Suprapubic skin (tissue), 4 donors: ENCODE measurements around the gene KIAA2012. TPM values are rescaled to one million over a fixed set of nuclear protein-coding genes. Genes with fewer than 3 reads are reported as not detected.

Experiments
- DNase-seq, 2 donors: peaks; one replicate each; pipeline ENCODE4 v3.0.0-alpha.2; 2019; ENCODE audit warnings: low spot score in 2 of 2
- H3K27ac ChIP-seq: fragments of 200-600 bp; sonication (generic); one replicate; pipeline ENCODE4 v1.5.1; 2019
- H3K27me3 ChIP-seq: fragments of 200-600 bp; sonication (generic); one replicate; pipeline ENCODE4 v1.5.1; 2019
- H3K36me3 ChIP-seq: fragments of 200-600 bp; sonication (generic); one replicate; pipeline ENCODE4 v1.5.1; 2019
- H3K4me1 ChIP-seq: fragments of 200-600 bp; sonication (generic); one replicate; pipeline ENCODE4 v1.5.1; 2019
- H3K4me3 ChIP-seq: fragments of 200-600 bp; sonication (generic); one replicate; pipeline ENCODE4 v1.5.1; 2019; ENCODE audit warnings: mild to moderate bottlenecking
- H3K9me3 ChIP-seq: fragments of 200-600 bp; sonication (generic); one replicate; pipeline ENCODE4 v1.5.1; 2019
- EP300 ChIP-seq: sonication (generic); formaldehyde crosslinking; IDR thresholded peaks from one replicate; pipeline ENCODE4 v1.6.1; 2017; ENCODE audit warnings: antibody characterized with exemption
- POLR2A ChIP-seq, 2 donors: fragments of 450-650 bp; IDR thresholded peaks; one replicate each; pipeline ENCODE4 v1.6.1; 2017; ENCODE audit warnings: antibody characterized with exemption in 2 of 2, mild to moderate bottlenecking in 2 of 2, moderate library complexity in 2 of 2
- POLR2AphosphoS5 ChIP-seq, 3 donors: sonication (generic); formaldehyde crosslinking; IDR thresholded peaks; one replicate each; pipeline ENCODE4 v1.6.1; 2017; ENCODE audit warnings: antibody characterized with exemption in 3 of 3
- WGBS: methylation state at CpG from one replicate; pipeline ENCODE4 v1.1.5; 2018; 5-methylcytosine and 5-hydroxymethylcytosine counted together
- total RNA-seq, 4 donors: library from RNA; depleted of rRNA; stranded (reverse); fragments of >200 nt; gene quantifications; one replicate each; pipeline ENCODE4 v1.1.0, GENCODE V29; 2016
- TF ChIP-seq, protein P1 (sequence below), 2 donors: fragments of 200-600 bp in 1 of 2; fragments of 450-650 bp in 1 of 2; sonication (generic) in 1 of 2; IDR thresholded peaks; one replicate each; pipeline ENCODE4 v1.5.1; 2016 to 2019; ENCODE audit warnings: antibody characterized with exemption in 2 of 2, mild to moderate bottlenecking in 1 of 2, moderate library complexity in 1 of 2

Gene KIAA2012
- total RNA-seq, 4 donors from 2014 or later: 0.16 TPM; not detected in 3

GRCh38 chr2:202098291-202098690 is 25.2 kb downstream of the KIAA2012 start:
- H3K36me3 ChIP-seq: no peaks in the 10 kb centered on the region
- H3K27ac ChIP-seq: no peak overlapping the region
- 97% methylated on average over 3 of the region's 3 CpGs for WGBS
- H3K4me3 ChIP-seq: no peak overlapping the region
- TF ChIP-seq POLR2AphosphoS5 (IDR thresholded peaks at IDR 0.05) (no peak), EP300 (no peak), POLR2A (IDR thresholded peaks at IDR 0.05) (no peak)
- TF ChIP-seq, protein P1, sequence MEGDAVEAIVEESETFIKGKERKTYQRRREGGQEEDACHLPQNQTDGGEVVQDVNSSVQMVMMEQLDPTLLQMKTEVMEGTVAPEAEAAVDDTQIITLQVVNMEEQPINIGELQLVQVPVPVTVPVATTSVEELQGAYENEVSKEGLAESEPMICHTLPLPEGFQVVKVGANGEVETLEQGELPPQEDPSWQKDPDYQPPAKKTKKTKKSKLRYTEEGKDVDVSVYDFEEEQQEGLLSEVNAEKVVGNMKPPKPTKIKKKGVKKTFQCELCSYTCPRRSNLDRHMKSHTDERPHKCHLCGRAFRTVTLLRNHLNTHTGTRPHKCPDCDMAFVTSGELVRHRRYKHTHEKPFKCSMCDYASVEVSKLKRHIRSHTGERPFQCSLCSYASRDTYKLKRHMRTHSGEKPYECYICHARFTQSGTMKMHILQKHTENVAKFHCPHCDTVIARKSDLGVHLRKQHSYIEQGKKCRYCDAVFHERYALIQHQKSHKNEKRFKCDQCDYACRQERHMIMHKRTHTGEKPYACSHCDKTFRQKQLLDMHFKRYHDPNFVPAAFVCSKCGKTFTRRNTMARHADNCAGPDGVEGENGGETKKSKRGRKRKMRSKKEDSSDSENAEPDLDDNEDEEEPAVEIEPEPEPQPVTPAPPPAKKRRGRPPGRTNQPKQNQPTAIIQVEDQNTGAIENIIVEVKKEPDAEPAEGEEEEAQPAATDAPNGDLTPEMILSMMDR (IDR thresholded peaks at IDR 0.05): no peak
- DNase-seq: no peak
- H3K9me3 ChIP-seq: no peaks in the 10 kb centered on the region
- no peaks in the 10 kb centered on the region for H3K27me3 ChIP-seq
- no peaks in the 10 kb centered on the region for H3K4me1 ChIP-seq

GRCh38 chr2:202099515-202099914 is 26.5 kb downstream of the KIAA2012 start:
- DNase-seq: no peak
- no peak overlapping the region for H3K27ac ChIP-seq
- H3K4me3 ChIP-seq: no peak overlapping the region
- H3K27me3 ChIP-seq: no peaks in the 10 kb centered on the region
- H3K4me1 ChIP-seq: no peaks in the 10 kb centered on the region
- H3K9me3 ChIP-seq: no peaks in the 10 kb centered on the region
- TF ChIP-seq EP300: no peak
- no peak for TF ChIP-seq POLR2AphosphoS5 (IDR thresholded peaks at IDR 0.05)
- TF ChIP-seq, protein P1 (IDR thresholded peaks at IDR 0.05): no peak
- no peak for TF ChIP-seq POLR2A (IDR thresholded peaks at IDR 0.05)
- WGBS: 51% methylated on average over 7 of the region's 7 CpGs
- H3K36me3 ChIP-seq: no peaks in the 10 kb centered on the region

DNA sequence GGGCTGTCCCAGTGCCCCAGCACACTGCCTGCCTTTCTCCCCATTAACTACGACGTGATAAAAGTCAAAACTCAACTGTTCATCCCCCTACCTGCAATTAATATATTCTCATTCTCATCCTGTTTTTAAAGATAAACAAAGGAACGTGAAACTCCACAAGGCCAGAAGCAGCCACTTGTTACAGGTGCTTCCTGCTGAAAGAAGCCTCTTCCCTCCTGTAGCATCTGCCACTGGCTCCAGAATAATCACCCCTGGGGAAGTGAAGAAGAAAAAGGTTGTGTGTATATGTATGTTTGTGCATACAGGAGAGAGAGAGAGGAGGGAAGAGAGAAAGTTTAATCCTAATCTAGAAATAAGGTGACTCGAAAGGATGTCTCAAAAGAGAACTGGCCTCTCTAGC is 27.1 kb downstream of the KIAA2012 start:
- TF ChIP-seq, protein P1 (IDR thresholded peaks at IDR 0.05): no peak
- no peak for TF ChIP-seq POLR2AphosphoS5 (IDR thresholded peaks at IDR 0.05)
- no peak for TF ChIP-seq POLR2A (IDR thresholded peaks at IDR 0.05)
- no peak for TF ChIP-seq EP300
- H3K4me1 ChIP-seq: no peaks in the 10 kb centered on the region
- H3K9me3 ChIP-seq: no peaks in the 10 kb centered on the region
- no peaks in the 10 kb centered on the region for H3K36me3 ChIP-seq
- H3K27ac ChIP-seq: no peak overlapping the region
- WGBS: 70% methylated on average over 4 of the region's 4 CpGs
- H3K4me3 ChIP-seq: no peak overlapping the region
- H3K27me3 ChIP-seq: no peaks in the 10 kb centered on the region
- DNase-seq: no peak

- Histone ChIP-seq H3K4me3 (no peak overlapping the region), H3K4me1 (no peaks in the 10 kb centered on the region), H3K9me3 (no peaks in the 10 kb centered on the region), H3K36me3 (no peaks in the 10 kb centered on the region), H3K27me3 (no peaks in the 10 kb centered on the region), H3K27ac (no peak overlapping the region)
- TF ChIP-seq, protein P1 (IDR thresholded peaks at IDR 0.05): no peak
- TF ChIP-seq POLR2AphosphoS5 (IDR thresholded peaks at IDR 0.05): no peak
- no peak for TF ChIP-seq POLR2A (IDR thresholded peaks at IDR 0.05)
- TF ChIP-seq EP300: no peak
- WGBS: 65% methylated on average over 3 of the region's 3 CpGs
- no peak for DNase-seq
Measured at GRCh38 chr2:202101026-202101579, 28.0 kb downstream of the KIAA2012 start.

- Histone ChIP-seq H3K9me3 (no peaks in the 10 kb centered on the region), H3K36me3 (no peaks in the 10 kb centered on the region), H3K27ac (no peak overlapping the region), H3K4me1 (no peaks in the 10 kb centered on the region), H3K4me3 (no peak overlapping the region), H3K27me3 (no peaks in the 10 kb centered on the region)
- TF ChIP-seq POLR2A (IDR thresholded peaks at IDR 0.05) (no peak), EP300 (no peak)
- WGBS: 33% methylated on average over 4 of the region's 4 CpGs
- DNase-seq: no peak
Measured at GRCh38 chr2:202102425-202103000, 29.5 kb downstream of the KIAA2012 start.
